GM19193 (cell line): ENCODE data around the gene PRR20G.

Experiments
- POLR2A ChIP-seq: IDR thresholded peaks from 4 replicates; pipeline ENCODE4 v1.6.1; 2011; ENCODE audit not compliant: insufficient read depth, insufficient read length; ENCODE audit errors: extremely low read depth

The PRR20G gene

DNA sequence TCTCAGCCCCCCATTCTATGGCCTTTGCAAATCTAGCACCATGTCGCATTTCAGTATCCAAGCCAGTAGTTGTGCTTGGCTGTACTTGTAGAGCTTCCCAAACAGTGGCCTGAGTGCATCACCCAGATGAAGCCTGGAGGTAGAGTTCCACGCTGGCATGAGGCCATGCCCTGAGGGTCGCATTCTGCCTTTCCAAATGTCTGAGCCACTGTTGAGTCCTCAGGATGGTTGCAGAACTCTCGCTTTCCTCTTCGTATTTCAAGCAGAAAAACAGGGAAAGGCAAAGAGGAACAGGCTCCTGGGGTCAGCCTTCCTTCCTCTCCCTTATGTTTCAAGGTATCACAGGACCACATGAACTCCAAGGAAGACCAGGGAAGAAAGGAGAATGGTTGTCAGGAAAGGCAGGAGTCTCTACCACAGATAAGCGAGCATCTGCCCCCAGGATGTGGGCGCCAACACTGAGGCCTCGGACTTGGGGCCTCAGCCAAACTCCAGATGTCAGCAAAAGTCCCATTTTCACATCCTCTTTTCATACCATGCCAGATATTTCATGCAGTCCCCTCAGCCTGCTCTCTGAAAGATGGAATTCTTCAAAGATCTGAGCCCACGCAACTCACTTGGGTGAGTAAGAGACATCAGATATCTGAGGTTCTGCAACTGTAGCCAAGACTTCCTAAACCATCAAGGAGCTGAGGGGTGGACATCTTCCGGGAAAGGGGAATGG is 19.4 kb upstream of the PRR20G start:
- TF ChIP-seq POLR2A = no peak

DNA sequence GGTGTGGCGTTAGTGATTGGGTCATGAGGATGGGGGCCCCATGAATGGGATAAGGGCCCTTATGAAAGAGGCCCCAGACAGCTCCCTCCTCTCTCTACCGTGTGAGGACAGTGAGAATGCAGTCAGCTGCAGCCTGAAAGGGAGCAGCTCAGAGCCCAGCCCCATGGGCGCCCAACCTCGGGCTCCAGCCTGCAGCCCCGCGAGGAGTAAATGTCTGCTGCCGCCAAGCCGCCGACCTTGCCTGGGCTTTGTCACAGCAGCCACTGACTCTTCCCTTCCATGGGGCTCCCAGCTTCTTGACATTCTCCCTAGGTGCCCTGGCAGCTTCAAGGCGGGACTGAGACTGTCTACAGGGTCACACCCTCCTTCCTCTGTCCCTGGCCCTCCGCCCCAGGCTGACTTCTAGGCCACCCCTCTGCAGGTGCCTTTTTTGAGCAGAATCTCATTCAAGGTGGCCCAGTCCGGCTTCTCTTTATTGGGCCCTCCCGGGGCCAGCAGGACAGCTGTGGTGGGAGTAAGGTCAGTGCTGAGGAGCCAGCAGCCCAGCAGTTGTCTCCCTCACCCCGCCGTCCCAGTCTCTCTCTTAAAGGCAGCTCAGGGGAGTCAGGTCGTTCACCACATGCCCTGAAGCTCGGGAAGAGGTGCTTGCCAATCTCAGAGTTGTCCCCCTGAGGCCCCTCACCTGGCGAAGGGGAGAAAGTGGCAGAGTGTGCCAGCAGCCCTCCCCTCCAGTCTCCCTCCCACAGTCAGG is 18.7 kb upstream of the PRR20G start:
- no peak for TF ChIP-seq POLR2A

DNA sequence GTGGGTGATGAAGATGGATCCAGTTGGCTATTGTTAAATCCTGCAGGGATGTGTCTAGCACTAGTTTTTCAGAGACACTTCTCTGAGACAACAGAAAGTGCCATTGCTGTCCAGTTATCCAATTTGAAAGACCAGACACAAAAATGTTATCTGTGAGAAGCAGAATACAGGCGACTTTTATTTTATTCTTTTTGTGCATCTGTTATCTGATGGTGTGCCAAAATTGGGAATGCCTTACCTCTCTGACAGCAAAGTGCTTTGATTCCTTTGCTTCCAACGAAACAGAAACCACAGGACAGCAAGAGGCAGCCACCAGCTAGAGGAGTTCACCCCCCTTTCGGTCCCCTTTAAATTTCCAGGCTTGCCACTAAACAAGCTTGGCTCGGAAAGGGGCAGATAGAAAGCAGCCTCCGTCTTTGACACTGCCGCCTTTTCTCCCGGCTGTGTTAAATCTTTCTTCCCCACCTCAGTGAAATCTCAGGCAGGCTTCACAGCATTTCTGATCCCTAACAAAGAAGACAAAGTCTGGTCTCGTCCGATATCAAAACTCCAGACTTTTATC is 17.7 kb upstream of the PRR20G start:
- TF ChIP-seq POLR2A = no peak

DNA sequence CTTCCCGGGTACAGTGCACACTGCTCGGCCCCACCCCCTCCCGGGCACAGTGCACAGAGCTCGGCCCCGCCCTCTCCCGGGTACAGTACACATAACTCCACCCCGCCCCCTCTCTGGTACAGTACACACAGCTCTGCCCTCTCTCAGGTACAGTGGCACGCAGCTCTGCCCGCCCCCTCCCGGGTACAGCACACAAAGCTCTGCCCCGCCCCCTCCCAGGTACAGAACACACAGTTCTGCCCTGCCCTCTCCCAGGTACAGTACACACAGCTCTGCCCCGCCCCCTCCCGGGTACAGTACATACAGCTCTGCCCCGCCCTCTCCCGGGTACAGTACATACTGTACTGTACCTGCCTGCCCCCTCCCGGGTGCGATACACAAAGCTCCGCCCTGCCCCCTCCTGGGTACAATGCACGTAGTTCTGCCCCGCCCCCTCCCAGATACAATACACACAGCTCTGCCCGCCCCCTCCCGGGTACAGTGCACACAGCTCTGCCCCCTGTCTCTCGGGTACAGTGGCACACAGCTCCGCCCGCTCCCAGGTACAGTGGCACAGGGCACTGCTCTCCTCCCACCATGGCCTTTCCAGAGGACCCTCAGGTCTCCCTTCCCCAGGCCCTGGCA is 16.4 kb upstream of the PRR20G start:
- no peak for TF ChIP-seq POLR2A

DNA sequence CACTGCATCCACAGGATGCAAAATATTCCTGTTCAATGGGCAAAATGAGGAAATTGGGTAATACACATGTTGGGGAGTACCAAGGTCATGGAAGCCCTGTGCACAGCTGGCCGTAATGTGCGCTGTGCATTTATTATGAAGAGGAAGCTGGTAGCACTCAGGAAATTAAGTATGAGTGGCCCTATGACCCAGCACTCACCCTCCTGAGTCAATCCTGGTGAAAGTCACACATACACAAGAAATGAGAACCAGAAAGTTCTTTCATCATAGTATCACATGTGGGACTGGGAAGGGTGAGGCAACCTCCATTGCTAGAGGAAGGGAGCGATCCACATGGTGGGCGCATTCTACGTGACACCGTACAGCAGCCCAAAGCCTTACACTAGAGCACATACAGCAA is 11.4 kb upstream of the PRR20G start:
- TF ChIP-seq POLR2A = no peak

DNA sequence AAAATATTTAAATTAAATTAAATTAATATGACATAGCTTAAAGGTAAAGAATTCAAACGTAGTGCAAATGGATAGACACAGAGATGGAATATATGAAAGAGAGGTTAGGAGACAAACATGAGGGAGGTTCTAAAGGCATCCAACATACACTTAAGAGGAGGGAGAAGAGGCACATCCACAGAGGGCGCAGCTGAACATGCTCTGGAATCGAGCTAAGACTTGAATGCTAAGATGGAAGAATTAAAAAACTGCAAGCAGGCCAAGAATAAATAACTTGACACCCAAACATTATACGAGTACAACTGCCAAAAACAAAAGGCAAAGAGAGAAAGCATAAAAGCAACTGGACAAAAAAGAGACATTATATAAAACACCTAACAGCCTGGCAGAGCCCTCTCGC is 9.1 kb upstream of the PRR20G start:
- no peak for TF ChIP-seq POLR2A

DNA sequence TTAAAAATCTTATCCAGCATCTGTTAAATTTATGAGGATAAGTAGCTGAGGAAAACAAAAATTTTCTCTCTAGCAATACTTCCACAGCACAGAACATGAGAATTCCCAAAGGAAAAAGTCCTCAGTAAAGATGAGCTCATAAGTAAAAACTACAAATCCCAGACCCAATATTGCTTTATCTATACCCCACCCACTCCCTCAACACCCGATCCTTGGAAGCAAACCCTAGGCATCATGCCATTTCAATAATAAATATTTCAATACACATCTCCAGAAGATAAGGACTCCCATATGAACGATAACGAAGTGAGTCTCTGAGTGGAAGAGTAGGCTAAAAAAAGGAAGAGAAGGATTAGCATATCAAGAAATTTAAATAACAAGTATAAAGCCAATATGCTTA is 8.3 kb upstream of the PRR20G start:
- TF ChIP-seq POLR2A = no peak

DNA sequence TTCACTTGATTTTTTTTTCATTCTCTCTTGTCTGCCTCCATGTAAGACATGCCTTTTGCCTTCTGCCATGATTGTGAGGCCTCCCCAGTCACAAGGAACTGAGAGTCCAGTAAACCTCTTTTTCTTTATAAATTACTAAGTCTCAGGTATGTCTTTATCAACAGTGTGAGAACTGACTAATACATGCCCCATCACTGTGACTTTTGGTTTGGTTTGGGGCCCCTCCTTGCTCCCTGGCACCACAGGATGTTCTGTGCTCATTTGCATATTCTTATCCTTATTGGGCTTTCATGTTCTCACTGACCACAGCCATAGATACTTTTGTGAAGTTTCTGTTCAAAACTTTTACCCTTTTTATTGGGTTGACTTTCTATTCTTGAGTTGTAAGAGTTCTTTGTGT is 3.8 kb upstream of the PRR20G start:
- TF ChIP-seq POLR2A = no peak

DNA sequence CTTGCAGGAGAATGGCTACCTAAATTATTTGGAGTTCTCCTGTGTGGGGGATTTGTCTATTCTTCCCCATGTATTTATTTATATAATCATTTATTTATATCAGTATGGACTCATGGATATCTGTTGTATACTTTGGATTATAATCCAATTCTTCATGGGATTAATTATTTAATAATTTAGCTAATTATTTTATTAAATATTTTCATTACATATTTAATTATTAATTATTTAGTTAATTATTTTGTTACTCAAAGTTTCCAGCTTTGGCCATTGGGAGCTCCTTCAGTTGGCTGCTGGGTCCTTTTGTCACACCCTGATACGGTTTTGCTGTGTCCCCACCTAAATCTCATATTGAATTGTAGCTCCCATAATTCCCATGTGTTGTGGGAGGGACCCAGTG is 3.3 kb upstream of the PRR20G start:
- no peak for TF ChIP-seq POLR2A

DNA sequence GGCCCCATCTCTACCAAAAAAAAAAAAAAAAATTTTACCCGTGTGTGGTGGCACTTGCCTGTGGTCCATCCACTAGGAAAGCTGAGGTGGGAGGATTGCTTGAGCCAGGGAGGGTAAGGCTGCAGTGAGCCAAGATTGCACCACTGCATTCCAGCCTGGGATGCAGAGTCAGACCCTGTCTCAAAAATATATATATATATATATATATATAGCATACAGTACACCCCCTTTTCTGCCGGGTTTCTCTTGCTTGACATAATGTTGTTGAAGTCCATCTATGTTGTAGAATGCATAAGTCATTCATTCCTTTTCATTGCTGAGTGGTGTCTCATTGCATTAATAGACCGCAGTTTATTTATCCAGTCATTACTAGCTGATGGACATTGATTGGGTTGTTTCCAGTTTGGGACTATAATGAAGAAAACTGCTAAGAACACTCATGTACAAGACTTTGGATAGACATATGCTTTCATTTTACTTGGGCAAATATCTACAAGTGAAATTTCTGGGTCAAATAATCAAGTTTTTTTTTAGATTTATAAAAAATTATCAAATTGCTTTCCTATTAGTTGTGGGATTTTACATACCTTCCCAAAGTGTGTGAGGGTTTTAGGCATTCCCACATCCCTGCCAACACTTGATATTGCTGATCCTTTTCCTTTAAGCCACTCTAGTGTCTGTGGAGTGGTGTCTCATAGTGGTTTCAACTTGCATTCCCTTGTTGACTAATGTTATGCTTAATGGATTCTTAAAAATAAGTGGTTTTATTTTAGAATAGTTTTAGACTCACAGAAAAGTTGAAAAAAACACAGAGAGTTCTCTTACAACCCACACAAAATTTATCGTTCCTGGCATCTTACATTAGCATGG is 2.1 kb upstream of the PRR20G start:
- TF ChIP-seq POLR2A = no peak

DNA sequence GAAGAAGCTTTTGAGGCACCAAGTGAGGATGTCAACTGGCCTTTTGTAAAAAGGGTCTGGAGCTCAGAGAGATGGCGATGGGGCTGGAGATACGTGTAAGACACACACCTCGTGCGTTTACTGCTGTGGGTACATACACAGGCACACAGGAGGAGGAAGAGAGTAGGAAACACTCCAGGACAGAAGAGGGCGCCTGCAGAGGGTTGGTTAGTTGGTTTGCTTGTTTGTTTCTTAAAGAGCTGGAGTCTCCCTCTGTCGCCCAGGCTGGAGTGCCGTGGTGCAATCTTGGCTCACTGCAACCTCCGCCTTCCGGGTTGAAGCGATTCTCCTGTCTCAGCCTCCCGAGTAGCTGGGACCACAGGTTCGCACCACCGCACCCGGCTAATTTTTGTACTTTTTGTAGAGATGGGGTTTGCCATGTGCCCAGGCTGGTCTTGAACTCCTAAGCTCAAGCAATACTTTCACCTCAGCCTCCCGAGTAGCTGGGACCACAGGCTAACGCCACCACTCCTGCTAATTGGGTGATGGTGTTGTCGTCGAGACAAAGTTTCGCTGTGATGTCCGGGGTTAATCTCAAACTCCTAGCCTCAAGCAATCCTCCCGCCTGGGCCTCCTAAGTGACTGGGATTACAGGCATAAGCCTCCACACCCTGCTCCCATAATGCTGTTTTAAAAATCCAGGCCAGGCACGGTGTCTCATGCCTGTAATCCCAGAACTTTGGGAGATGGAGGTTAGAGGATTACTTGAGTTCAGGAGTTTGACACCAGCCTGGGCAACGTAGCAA is 1.3 kb upstream of the PRR20G start:
- no peak for TF ChIP-seq POLR2A

DNA sequence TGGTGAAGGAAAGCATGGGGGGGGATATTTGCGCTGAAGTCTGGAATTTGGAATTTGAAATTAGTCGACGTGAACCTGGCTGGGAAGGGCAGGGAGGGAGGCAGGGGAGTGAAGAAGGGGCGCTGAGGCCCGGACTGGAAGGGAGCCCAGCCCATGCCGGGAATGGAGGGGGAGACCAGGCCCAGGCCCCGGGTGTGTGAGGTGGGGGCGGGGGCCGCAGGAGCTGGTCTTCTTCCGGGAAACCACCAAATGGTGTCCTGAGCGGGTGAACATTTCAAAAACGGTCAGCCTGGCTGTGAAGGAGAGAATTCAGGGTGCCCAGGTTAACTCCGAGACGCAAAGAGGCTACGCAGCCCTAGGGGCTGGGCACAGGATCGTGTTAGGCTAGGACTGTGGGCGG is 497 bp upstream of the PRR20G start:
- no peak for TF ChIP-seq POLR2A

DNA sequence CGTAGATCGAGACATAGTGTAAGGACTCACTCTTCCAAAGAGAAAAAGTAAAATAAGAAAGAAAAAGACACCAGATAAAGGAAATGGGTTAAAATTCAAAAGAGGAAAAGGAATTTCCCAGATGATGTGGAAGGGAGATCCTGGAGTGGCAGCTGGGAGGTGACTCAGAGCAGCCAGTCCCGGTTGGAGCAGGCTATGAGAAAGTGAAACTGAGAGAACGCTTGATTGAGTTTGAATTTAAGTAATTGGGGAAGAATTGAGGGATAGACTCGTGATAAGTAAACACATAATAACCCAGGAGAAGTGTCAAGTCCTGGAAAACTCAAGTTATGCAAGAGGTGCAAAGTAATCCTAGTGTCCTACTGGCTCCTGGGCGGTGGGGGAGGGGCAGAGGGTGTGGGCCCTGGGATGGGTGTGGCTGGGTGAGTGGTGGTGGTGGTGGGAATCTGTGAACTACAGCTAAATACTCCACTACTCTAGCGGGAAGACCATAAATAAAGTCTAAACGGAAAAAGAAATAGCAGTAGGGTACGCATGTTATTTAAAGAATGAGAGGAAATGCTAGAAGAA is 1.2 kb downstream of the PRR20G start:
- TF ChIP-seq POLR2A = no peak

DNA sequence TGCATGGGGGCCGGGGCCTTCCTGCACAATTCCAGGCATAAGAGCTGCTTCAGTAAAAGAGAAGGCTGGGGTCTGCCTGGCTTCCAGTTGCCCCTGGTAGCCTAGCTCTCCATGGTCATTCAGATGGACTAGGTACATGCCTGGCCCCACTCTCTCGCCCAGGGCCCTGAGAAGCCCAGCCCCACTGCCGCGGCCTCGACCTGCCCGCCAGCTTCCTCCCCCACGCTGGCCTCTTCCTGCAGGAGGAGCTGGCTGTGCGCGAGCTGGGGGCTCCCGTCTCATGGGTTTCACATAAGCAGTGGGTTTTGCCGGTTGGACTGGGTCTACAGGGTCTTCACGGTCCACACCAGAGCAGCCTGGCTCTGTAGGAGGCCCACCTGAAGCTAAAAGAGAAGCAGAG is 3.6 kb downstream of the PRR20G start:
- TF ChIP-seq POLR2A = no peak

DNA sequence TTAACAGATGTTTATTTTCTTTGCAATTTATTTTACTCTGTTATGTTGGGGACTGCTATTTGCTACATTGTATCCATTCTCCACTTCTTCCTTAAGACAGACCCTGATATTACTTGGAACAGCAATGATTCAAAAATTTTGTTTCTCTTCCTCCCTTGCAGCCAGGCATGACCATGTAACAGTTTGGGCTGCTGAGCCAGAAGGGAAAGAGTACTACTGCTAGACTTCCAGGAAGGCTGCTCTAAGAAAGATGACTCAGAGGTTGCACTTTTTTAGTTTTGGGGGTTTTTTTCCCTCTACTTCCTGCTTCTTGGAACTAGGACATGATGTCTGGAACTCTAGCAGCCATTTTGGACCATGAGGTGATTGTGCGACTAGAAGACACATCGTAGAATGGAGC is 10.3 kb downstream of the PRR20G start:
- no peak for TF ChIP-seq POLR2A

DNA sequence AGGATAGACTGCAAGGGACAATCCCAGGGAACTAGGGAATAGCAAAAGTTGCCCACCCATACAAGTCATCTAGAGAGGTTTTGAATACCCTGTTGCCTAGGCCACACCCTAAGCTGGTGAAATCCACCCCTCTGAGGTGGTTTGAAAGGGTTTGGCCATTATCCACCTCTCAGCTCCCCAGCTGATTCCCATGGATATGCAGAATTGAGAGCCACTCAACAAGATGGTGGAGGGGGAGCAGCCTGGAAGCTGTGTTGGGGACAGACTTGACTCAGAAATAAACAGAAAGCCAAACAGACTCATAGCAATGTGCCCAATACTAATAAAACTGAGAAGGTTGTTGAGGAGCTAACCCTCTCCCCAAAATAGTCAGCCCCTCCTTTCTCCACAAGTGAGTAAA is 10.9 kb downstream of the PRR20G start:
- TF ChIP-seq POLR2A = no peak
